ENCODE data around the gene CCR3.

CCR3 gene

DNA sequence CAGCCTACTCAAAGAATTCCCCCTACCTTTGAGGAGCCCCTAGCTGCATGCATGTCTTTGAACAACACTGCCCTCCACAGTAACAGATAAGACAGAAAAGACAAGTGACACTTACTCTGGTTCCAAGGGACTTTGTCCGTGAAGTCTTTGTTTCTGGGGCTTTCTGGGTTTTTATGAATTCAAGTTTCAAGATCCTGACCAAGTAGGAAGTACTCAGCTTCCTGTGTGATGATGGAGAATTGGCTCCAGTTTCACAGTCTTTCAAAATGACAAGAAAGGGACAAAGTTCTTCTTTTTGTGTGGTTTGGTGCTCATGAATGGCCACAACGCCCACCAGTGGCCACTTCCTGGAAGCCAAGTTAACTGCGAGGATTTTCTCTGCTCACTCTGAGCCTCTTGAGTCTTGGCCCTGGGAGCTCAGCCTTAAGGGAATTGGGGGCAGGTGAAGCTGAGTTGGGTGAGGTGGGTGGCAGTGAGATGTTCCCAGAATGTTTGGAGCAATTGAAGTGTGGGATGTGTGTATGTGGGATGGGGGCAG, 34.0 kb upstream of the CCR3 start, which contains the start of gene CCR1:
Gene CCR1, minus strand, starts transcription at position 147 of the 538 bp plus-strand sequence. CDS start 4,000 bp downstream, outside the sequence.
- H3K27me3 ChIP-seq = no peaks in the 10 kb centered on the region
- TF ChIP-seq, protein P1, sequence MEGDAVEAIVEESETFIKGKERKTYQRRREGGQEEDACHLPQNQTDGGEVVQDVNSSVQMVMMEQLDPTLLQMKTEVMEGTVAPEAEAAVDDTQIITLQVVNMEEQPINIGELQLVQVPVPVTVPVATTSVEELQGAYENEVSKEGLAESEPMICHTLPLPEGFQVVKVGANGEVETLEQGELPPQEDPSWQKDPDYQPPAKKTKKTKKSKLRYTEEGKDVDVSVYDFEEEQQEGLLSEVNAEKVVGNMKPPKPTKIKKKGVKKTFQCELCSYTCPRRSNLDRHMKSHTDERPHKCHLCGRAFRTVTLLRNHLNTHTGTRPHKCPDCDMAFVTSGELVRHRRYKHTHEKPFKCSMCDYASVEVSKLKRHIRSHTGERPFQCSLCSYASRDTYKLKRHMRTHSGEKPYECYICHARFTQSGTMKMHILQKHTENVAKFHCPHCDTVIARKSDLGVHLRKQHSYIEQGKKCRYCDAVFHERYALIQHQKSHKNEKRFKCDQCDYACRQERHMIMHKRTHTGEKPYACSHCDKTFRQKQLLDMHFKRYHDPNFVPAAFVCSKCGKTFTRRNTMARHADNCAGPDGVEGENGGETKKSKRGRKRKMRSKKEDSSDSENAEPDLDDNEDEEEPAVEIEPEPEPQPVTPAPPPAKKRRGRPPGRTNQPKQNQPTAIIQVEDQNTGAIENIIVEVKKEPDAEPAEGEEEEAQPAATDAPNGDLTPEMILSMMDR (IDR thresholded peaks at IDR 0.05; ENCODE audit: low read depth, low read length) = peak; percentile 19

DNA sequence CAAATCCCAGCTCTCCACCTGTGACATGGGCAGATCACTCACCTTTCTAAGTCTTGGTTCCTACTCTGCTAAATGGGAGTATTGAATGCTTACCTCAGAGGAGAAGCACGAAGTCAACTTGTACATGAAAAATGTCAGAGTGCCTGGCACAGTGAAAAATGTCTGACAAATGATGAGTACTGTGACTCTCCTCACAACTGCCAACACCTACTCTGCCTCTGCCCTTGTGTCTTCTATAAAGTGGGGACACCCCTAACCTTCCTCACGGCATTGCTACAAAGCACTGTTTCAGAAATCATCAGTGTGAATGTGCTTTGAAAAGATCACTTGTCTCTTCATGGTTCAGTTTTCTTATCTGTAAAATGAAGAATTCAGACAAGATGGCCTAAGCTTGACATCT, 33.2 kb upstream of the CCR3 start:
- Histone ChIP-seq H3K4me1 (no peaks in the 10 kb centered on the region), H3K9me3 (no peaks in the 10 kb centered on the region), H3K4me3 (ENCODE audit: low read depth, low read length) (no peak overlapping the region), H3K27me3 (no peaks in the 10 kb centered on the region), H3K36me3 (no peaks in the 10 kb centered on the region)
- TF ChIP-seq, protein P1 (IDR thresholded peaks at IDR 0.05; ENCODE audit: low read depth, low read length) = no peak
- DNase-seq = no peak

More for the DNA sequence above, 34.0 kb upstream of the CCR3 start, which contains the start of gene CCR1:
- Histone ChIP-seq H3K4me1 (no peaks in the 10 kb centered on the region), H3K4me3 (ENCODE audit: low read depth, low read length) (no peak within 1 kb of the TSS), H3K9me3 (no peaks in the 10 kb centered on the region), H3K36me3 (no peaks in the 10 kb centered on the region)
- DNase-seq = no peak

DNA sequence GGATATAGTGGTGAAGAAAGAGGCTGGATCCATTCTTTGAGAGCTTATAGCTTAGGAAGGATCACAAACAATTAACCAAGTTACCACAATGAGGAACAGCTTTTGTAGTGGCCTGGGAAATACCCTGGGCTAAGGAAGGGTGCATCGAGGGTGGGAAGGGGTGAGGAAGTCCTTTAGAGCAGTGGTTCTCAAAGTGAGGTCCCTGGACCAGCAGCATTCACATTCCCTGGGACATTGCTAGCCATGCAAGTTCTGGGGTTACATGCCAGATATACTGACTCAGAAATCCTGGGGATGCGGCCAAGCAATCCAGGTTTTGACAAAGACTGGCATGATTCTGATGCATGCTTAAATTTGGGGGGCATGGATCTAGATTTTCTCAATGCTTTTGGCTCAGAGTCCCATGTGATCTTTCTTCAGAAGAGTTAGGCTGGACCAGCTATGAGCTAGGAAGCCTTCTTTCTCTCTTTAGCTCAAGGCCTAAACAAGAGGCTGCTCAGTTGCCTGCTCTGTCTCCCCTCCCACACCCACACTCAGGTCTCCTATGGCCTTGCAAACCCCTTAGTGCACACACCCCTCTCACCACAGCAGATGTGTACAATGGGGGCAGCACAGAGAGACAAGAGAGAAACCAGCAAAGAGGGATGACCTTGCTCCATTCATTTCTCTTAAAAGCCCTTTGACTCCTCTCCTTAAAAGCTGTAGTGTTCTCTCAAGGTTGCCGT, 32.4 kb upstream of the CCR3 start:
- H3K4me1 ChIP-seq = no peaks in the 10 kb centered on the region
- no peaks in the 10 kb centered on the region for H3K27me3 ChIP-seq
- no peaks in the 10 kb centered on the region for H3K9me3 ChIP-seq
- DNase-seq = no peak
- H3K36me3 ChIP-seq = no peaks in the 10 kb centered on the region
- TF ChIP-seq, protein P1 (IDR thresholded peaks at IDR 0.05; ENCODE audit: low read depth, low read length) = no peak
- H3K4me3 ChIP-seq (ENCODE audit: low read depth, low read length) = no peak overlapping the region

DNA sequence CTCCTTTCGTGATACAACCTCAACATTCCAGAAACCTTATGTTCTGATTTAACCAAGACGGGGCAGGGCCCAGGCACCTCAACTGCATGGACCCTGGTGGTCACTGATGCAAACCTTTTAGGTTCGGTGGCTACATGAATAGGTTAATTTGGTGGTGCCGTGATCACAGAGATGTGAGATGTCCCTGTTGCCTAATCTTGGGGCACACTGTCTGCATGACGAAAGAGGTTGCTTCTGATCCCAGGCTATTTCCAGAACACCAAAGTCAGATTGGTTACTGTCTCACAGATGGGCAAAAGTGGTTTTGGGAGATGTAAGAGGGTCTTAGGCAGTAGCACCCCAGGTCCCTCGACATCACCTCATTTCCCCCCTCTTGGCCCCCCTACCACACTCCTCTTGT, 30.2 kb upstream of the CCR3 start:
- H3K9me3 ChIP-seq = no peaks in the 10 kb centered on the region
- no peaks in the 10 kb centered on the region for H3K27me3 ChIP-seq
- TF ChIP-seq, protein P1 (IDR thresholded peaks at IDR 0.05; ENCODE audit: low read depth, low read length) = no peak
- no peaks in the 10 kb centered on the region for H3K4me1 ChIP-seq
- H3K36me3 ChIP-seq = no peaks in the 10 kb centered on the region
- DNase-seq = no peak
- H3K4me3 ChIP-seq (ENCODE audit: low read depth, low read length) = no peak overlapping the region

DNA sequence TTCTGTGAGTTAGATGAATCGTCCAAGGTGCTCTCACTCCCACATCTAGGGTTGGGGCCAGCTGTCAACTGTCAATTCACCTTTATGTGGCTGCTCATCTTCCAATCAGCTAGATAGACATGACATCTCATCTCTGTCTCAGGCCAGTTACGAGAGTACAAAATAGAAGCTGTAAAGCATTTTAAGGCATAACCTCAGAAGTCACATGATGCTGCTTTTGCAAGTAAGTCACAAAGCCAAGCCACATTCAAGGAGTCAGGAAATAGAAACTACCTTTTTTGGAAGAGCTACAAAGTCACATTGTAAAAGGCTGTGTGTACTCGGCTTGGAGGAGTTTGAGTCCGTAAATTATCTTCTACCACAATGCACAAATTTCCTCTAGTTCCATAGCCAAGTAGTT, 29.1 kb upstream of the CCR3 start:
- no peak for DNase-seq
- H3K9me3 ChIP-seq = no peaks in the 10 kb centered on the region
- no peak overlapping the region for H3K4me3 ChIP-seq (ENCODE audit: low read depth, low read length)
- no peaks in the 10 kb centered on the region for H3K4me1 ChIP-seq
- no peaks in the 10 kb centered on the region for H3K36me3 ChIP-seq
- no peaks in the 10 kb centered on the region for H3K27me3 ChIP-seq
- TF ChIP-seq, protein P1 (IDR thresholded peaks at IDR 0.05; ENCODE audit: low read depth, low read length) = no peak

DNA sequence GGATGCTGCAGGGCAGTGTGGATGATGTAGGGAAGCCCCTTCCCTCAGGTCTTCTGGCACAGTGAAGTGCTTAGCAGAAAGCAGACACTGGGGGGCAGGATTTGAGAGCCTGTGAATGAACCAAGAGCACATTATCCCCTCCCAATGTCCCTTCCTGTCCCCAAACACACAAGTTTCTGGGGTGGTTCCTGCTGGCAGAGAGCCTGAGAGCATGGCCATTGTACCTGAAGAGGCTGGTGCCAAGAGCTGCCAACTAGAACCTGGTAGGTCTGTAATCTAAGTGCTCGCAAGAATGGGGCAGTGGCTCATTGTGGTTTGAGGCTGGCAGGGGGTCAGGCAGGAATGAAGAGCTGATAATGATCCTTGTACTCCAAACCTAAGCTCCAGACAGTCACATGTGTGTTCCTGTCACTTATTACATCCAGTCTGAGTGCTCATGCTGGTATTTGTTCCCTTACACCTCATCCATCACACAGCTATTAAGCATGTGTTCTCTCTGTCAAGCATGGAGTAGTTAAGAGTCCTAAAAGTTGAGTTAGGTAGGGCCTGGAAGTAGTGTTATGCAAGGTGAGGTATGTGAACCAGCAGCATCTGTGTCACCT, 27.4 kb upstream of the CCR3 start:
- no peaks in the 10 kb centered on the region for H3K36me3 ChIP-seq
- no peak for DNase-seq
- H3K4me1 ChIP-seq = no peaks in the 10 kb centered on the region
- H3K27me3 ChIP-seq = no peaks in the 10 kb centered on the region
- TF ChIP-seq, protein P1 (IDR thresholded peaks at IDR 0.05; ENCODE audit: low read depth, low read length) = no peak
- no peaks in the 10 kb centered on the region for H3K9me3 ChIP-seq
- H3K4me3 ChIP-seq (ENCODE audit: low read depth, low read length) = no peak overlapping the region
